Mammary epithelial cell (primary cell): ENCODE results near the gene FLCN.

Experiments
- CTCF ChIP-seq, 2 donors: IDR thresholded peaks in 1 of 2; conservative IDR thresholded peaks in 1 of 2; 2 replicates each; pipeline ENCODE4 v1.5.1; 2011 to 2012; ENCODE audit warnings: inconsistent platforms in 2 of 2, low read length in 2 of 2, mild to moderate bottlenecking in 2 of 2, control low read depth in 1 of 2, low read depth in 1 of 2; ENCODE audit not compliant: insufficient read depth in 1 of 2; ENCODE audit errors: extremely low read depth in 1 of 2
- EZH2 ChIP-seq: IDR thresholded peaks from 2 replicates; pipeline ENCODE4 v1.6.1; 2012; ENCODE audit warnings: low read length, inconsistent platforms, borderline replicate concordance

- TF ChIP-seq CTCF (conservative IDR thresholded peaks at IDR 0.05 in 1 of 2, IDR thresholded peaks at IDR 0.05 in 1 of 2; ENCODE audit: extremely low read depth in 1 of 2, insufficient read depth in 1 of 2, low read depth in 1 of 2, low read length in 2 of 2) (no peak), EZH2 (no peak)
These were observed 61.1 kb downstream of the FLCN start for GRCh38 chr17:17175917-17176316.
